Heart left ventricle (tissue), 16 donors: ENCODE data around the gene CCL7. TPM values are rescaled to one million over a fixed set of nuclear protein-coding genes. Genes with fewer than 3 reads are reported as not detected.
A peak's percentile ranks its signal among the peaks of the same experiment; 100 is the strongest.

Experiments used
- ATAC-seq, 4 donors: fragments of 200-7000 bp; cut with Tn5 transposase; one replicate each; pipeline ENCODE4 v1.9.1; 2020 to 2022; ENCODE audit warnings: moderate library complexity in 4 of 4, mild to moderate bottlenecking in 3 of 4, moderate number of reproducible peaks in 1 of 4
- DNase-seq, 5 donors: peaks; one replicate each; pipeline ENCODE4 v3.0.0-alpha.2; 2020
- H3K27ac ChIP-seq, 12 donors: fragments of 200-600 bp; sonication (generic) in 4 of 12; one replicate each; pipeline versions ENCODE4 v1.5.0 to v1.8.0; 2016 to 2022; ENCODE audit warnings: mild to moderate bottlenecking in 2 of 12
- H3K27me3 ChIP-seq, 9 donors: fragments of 200-600 bp; sonication (generic) in 2 of 9; one replicate each; pipeline versions ENCODE4 v1.5.1 to v1.8.0; 2016 to 2022; ENCODE audit warnings: mild to moderate bottlenecking in 3 of 9
- H3K36me3 ChIP-seq, 9 donors: fragments of 200-600 bp; sonication (generic) in 2 of 9; one replicate each; pipeline versions ENCODE4 v1.5.0 to v1.8.0; 2018 to 2022; ENCODE audit warnings: mild to moderate bottlenecking in 2 of 9
- H3K4me1 ChIP-seq, 12 donors: fragments of 200-600 bp; sonication (generic) in 4 of 12; one replicate each; pipeline versions ENCODE4 v1.5.0 to v1.8.0; 2016 to 2022; ENCODE audit warnings: mild to moderate bottlenecking in 3 of 12
- H3K4me3 ChIP-seq, 12 donors: fragments of 200-600 bp; sonication (generic) in 4 of 12; one replicate each; pipeline versions ENCODE4 v1.5.0 to v1.8.0; 2017 to 2022; ENCODE audit warnings: mild to moderate bottlenecking in 9 of 12, moderate library complexity in 4 of 12
- H3K9me3 ChIP-seq, 12 donors: fragments of 200-600 bp; sonication (generic) in 4 of 12; one replicate each; pipeline versions ENCODE4 v1.5.0 to v1.8.0; 2016 to 2022; ENCODE audit warnings: mild to moderate bottlenecking in 1 of 12
- CTCF ChIP-seq, 12 donors: fragments of 200-600 bp; sonication (generic) in 4 of 12; IDR thresholded peaks; one replicate each; pipeline versions ENCODE4 v1.5.0 to v1.8.0; 2018 to 2022; ENCODE audit warnings: antibody characterized with exemption in 12 of 12, mild to moderate bottlenecking in 5 of 12
- POLR2A ChIP-seq, 2 donors: fragments of 450-650 bp; IDR thresholded peaks; one replicate each; pipeline ENCODE4 v1.6.1; 2017; ENCODE audit warnings: antibody characterized with exemption in 2 of 2, mild to moderate bottlenecking in 2 of 2, moderate library complexity in 2 of 2
- WGBS, 4 donors: extraction: QIAGEN DNeasy Blood & Tissue Kit in 2 of 4; methylation state at CpG; one replicate each; pipeline versions ENCODE4 v1.1.5 to v1.1.7; 2013 to 2018; 5-methylcytosine and 5-hydroxymethylcytosine counted together
- intact Hi-C, 10 donors: fragments of 100-400 bp; cut with DNase I; formaldehyde crosslinking; loops; one replicate each; pipeline versions ENCODE4 v1.11.1 to v1.14.2; 2022
- polyA plus RNA-seq, 2 donors: library from polyadenylated mRNA; stranded (reverse); fragments of 200-250 nt; gene quantifications; one replicate each; pipeline ENCODE4 v1.2.3, GENCODE V29; 2013
- total RNA-seq, 9 donors: library from RNA; depleted of rRNA in 2 of 9; stranded (reverse); fragments of >200 nt in 2 of 9; fragmentation: NEBNext Ultra II Directional in 3 of 9; extraction: Animal tissue kit (Norgen Biotek cat#: 25700) in 3 of 9; gene quantifications; one replicate each; pipeline versions ENCODE4 v1.1.0 to v1.2.4, GENCODE V29; 2016 to 2023
- donor health status: ischemic (EF 13 %, LVEDD 7.1; RV severe dilation, severe dysfunction).
- donor health status: healthy with polysubstance abuse.
- donor health status: DM: no; HTN: yes; CAD: no.
- donor health status: DM: no; HTN: no; CAD: no.
- donor health status: ischemic (EF 25% LVEDD 6.9; RV normal size, moderate dysfunction).
- donor health status: ischemic (EF 25% LVEDD 5.7; RV mildly dilated, moderate dysfunction).
- donor health status: healthy.
- donor health status: DM: yes; HTN: yes; CAD: no.
- donor health status: ischemic (EF 35%, LVEDD 5.7; RV mildly dilated, moderate dysfunction).
- donor health status: nonischemic (EF 11% LVEDD 7.7; RV severe dilation, severe dysfunction).
- donor health status: DM: yes; HTN: yes; CAD: no.
- donor health status: PGD.
- donor health status: ischemic (EF 29% LVEDD 5.4; RV normal size, mild dysfunction).
- donor health status: nonischemic (EF 23%, LVEDD 6.1; RV moderate dilation, normal function).

The CCL7 gene
- total and polyA plus RNA-seq, 11 donors, result 0.36 to 3.4 TPM; not detected in 9

GRCh38 chr17:34301986-34302385 lies 32.0 kb downstream of the CCL7 start:
- peak overlapping the region in 3 of 12 donors; percentile 61 to 64 (median 62) for H3K27ac ChIP-seq
- DNase-seq (no peak), ATAC-seq (no peak)
- no peaks in the 10 kb centered on the region for H3K9me3 ChIP-seq
- H3K4me3 ChIP-seq, result no peak overlapping the region
- intact Hi-C loops, result loop anchor here in 4 of 10 donors (2.0 to 10.0 kb wide), 4 partner anchors 45 to 67 kb away; partner anchors contain the start of gene CCL2 (in 1 of the 4)
- H3K36me3 ChIP-seq, result no peaks in the 10 kb centered on the region
- 48 to 93% (median 84%) methylated on average over 2 of the region's 2 CpGs for WGBS, 4 donors
- peaks cover 0 to 52% (median 30%) of the 10 kb centered on the region in 12 donors for H3K4me1 ChIP-seq
- no peaks in the 10 kb centered on the region for H3K27me3 ChIP-seq
- TF ChIP-seq CTCF (IDR thresholded peaks at IDR 0.05), result no peak

DNA sequence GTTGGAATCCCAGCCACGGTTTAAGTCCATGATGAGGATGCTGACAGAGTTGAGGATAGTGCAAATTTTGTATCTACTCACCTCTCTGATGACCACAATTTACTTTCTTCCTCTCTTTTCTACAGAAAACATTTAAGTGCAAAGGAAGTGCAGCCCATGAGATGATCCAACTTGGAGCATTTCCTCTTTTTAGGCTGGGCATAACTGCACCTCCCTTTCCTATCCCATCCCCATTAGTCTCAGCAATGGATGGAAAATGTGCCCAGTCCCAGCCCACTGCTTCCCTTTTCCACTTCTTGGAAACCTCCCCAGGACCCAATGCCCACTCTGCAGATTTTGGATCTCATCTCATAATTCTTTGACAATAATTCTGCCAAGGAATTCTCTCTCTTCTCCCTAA lies 32.6 kb downstream of the CCL7 start:
- no peaks in the 10 kb centered on the region for H3K27me3 ChIP-seq
- WGBS, 4 donors, result 89 to 95% (median 93%) methylated on average over 1 of the region's 1 CpG
- no peak overlapping the region for H3K4me3 ChIP-seq
- H3K36me3 ChIP-seq, result no peaks in the 10 kb centered on the region
- intact Hi-C loops, result loop anchor here in 3 of 10 donors (5.0 to 10.0 kb wide), 3 partner anchors 45 to 68 kb away; partner anchors contain the start of gene CCL2 (in 1 of the 3)
- DNase-seq, result no peak
- peaks cover 4 to 58% (median 36%) of the 10 kb centered on the region in 12 donors for H3K4me1 ChIP-seq
- H3K27ac ChIP-seq, result no peak overlapping the region
- TF ChIP-seq CTCF (IDR thresholded peaks at IDR 0.05), result no peak
- TF ChIP-seq POLR2A (IDR thresholded peaks at IDR 0.05), result no peak
- H3K9me3 ChIP-seq, result no peaks in the 10 kb centered on the region
- no peak for ATAC-seq

- Histone ChIP-seq H3K27ac (no peak overlapping the region), H3K27me3 (no peaks in the 10 kb centered on the region), H3K4me3 (no peak overlapping the region), H3K4me1 (peaks cover 4 to 68% (median 40%) of the 10 kb centered on the region in 12 donors), H3K9me3 (no peaks in the 10 kb centered on the region), H3K36me3 (no peaks in the 10 kb centered on the region)
- ATAC-seq (no peak), DNase-seq (no peak)
- TF ChIP-seq POLR2A (IDR thresholded peaks at IDR 0.05) (no peak), CTCF (IDR thresholded peaks at IDR 0.05) (no peak)
- intact Hi-C loops, result loop anchor here in 4 of 10 donors (2.0 to 10.0 kb wide), 5 partner anchors 45 to 103 kb away; partner anchors contain the start of gene CCL2 (in 1 of the 4)
- WGBS, 4 donors, result 84 to 94% (median 93%) methylated on average over 2 of the region's 2 CpGs
These were observed 33.6 kb downstream of the CCL7 start for GRCh38 chr17:34303606-34304005.

- TF ChIP-seq POLR2A (IDR thresholded peaks at IDR 0.05), result no peak
- no peak for TF ChIP-seq CTCF (IDR thresholded peaks at IDR 0.05)
- Histone ChIP-seq H3K36me3 (no peaks in the 10 kb centered on the region), H3K27me3 (no peaks in the 10 kb centered on the region), H3K9me3 (no peaks in the 10 kb centered on the region), H3K4me1 (peaks cover 4 to 70% (median 35%) of the 10 kb centered on the region in 12 donors), H3K27ac (no peak overlapping the region), H3K4me3 (no peak overlapping the region)
- 90 to 97% (median 93%) methylated on average over 4 of the region's 4 CpGs for WGBS, 4 donors
- no peak for ATAC-seq
- intact Hi-C loops, result loop anchor here in 8 of 10 donors (2.0 to 10.0 kb wide), 6 partner anchors 46 to 104 kb away; partner anchors contain the start of genes CCL1 (in 3 of the 8) and CCL13 (in 2 of the 8)
- DNase-seq, result no peak
These were observed 35.0 kb downstream of the CCL7 start for GRCh38 chr17:34305061-34305460.
